GM21526 (cell line): Measurements from ENCODE around the gene FAM227B.
"Not testable (repeated sequence)": the region's sequence is repeated elsewhere in the genome, so short reads cannot be mapped to it uniquely, and the experiment has no call there.

ENCODE experiments used
- ATAC-seq: cut with Tn5 transposase; IDR thresholded peaks from one replicate; pipeline ENCODE4 v1.9.1; 2021; ENCODE audit warnings: moderate library complexity; ENCODE audit not compliant: unreplicated experiment, low FRiP score

FAM227B gene, protein sequence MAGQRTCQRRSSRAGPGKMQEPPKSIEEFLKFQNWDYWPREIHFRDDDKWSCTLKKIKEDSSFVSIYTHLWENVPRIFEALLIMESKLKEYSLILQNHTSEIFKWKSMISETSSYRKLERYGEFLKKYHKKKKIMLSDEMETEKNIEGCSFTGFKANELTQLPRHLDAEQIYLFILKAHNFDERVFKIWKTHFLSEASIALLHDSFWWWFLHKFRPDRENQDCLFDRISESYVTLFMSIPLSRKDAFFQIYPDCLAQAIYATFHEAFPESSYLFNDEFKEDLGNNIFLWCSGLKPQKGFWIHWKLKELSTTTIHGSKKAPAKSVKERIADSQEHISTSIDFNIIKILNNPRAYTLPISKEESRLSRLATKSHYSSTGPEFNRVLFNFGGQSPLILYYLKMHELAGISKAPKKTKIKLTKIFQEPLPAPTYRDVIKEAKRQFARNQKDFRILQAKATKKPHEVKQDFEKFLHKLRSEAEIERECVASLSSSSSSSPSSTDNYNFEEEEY

DNA sequence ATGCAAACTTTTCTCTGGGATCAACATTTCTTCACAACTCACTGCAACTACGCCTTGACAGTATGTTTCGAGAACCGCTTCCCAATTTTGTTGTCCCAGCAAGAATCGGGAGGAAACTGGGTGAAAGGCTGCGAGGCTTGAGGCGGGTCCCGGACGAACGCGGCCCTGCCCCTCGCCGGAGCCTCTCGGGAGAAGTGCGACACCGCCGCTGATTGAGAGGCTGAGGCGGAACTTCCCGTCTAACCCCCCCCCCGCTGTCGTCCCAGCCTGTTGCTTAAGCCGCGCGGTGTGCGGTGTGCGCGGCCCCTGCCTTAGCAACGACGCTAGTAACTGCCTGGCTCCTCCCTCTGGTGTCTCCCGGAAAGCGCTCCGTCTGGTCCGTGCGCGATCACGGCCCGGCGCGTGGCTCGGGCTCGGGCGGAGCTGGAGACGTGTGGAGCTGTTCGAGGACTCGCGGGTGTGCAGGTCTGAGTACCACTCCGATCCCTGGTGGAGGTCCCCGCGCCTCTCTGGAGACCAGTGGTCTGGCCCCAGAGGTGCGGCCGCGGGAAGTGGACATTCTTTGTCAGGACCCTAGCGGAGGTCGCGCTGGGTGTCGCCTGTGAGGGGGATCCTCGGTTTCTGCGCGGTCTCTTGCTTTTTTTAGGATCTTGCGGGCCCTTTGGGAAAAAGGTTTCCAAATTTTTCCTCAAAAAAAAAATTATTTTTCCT, at the start of gene FAM227B, which contains the start of gene DTWD1:
TSS of gene FAM227B (minus strand) at position 161 of the 711 bp plus-strand sequence. CDS start 5,647 bp downstream, outside the sequence.
TSS of gene DTWD1 (plus strand) at position 391 of the 711 bp plus-strand sequence. CDS start 4,120 bp downstream, outside the sequence.
- ATAC-seq = peak; percentile 97

DNA sequence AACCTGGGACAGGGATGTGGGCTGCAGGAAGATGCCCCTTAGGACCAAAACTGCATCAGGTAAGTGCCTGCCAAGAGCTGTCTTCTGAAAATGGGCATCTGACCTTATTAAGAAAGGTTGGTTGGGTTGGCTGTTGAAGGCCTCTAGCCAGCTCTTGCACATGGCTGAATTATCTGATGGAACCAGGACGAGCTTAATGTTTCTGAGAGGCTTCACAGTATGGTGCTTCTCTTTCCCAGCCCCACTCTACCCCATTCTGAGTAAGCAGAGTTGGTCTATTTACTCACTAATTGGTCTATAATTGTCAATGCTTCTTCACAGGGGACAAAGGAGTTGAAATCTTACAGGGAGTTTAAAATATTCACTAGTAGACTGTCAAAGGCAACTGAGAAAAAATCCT, 48.7 kb upstream of the FAM227B start:
- no peak for ATAC-seq

DNA sequence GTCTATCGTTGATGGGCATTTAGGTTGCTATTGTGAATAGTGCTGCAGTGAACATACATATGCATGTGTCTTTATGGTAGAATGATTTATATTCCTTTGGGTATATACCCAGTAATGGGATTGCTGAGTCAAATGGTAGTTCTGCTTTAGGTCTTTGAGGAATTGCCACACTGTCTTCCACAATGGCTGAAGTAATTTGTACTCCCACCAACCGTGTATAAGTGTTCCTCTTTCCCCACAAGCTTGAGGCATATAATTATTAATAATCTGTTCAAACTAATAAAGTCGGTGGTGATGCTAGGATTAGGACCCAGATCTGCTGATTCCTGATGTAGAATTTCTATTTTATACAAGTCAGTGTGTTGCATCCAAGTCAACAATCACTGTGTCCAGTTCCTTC, 45.9 kb upstream of the FAM227B start:
- ATAC-seq = not testable (repeated sequence)

DNA sequence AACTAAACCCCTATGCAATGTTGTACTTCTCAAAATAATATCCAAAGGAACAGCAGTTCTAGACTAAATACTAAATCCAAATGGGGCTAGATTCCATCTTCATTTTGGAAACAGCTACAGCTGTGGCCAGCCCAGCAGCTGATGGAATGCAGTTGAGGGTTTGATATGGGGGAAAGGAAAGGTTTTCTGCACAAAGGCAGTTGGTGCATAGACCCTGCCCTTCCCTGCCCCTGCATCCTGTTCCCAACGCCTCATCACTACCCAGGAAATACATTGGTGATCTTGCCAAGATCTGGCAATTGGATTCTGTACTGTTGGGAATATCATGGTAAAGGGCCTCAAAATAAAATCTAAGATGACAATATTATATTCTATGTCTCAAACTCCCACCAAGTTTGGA, 44.1 kb upstream of the FAM227B start:
- ATAC-seq = no peak

DNA sequence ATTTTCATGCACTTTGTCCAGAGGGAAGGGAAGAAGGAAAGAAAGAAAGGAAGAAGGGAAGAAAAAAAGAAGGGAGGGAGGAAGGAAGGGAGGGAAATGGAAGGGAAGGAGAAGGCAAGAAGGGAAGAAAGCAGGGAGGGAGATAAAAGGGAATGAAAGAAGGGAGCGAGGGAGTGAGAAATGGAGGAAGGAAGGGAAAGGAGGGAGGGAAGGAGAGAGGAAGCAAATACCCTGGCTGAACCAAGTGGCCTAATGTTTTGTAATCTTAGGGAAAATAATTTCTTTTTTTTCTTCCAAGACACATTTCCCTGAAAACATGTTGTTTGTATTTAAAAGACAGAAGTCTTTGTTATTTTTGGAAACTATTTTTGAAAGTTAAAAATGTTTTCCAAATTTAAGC, 36.1 kb upstream of the FAM227B start:
- no peak for ATAC-seq

DNA sequence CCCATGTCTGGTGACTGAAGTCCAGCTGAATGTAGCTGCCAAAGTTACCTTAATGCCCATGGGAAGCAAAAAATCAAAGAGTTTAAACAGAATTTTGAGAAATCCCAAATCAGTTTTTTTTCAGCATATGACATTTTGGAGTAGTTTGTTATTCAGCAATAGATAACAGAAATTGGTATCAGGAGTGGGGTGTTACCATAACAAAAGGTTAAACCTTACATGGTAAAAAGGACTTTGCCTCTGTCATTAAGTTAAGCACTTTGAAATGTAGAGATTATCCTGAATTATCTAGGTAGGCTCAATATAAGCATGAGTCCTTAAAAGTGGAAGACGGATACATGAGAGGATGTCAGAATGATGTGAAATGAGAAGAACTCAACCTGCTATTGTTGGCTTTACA, 32.3 kb upstream of the FAM227B start:
- no peak for ATAC-seq

DNA sequence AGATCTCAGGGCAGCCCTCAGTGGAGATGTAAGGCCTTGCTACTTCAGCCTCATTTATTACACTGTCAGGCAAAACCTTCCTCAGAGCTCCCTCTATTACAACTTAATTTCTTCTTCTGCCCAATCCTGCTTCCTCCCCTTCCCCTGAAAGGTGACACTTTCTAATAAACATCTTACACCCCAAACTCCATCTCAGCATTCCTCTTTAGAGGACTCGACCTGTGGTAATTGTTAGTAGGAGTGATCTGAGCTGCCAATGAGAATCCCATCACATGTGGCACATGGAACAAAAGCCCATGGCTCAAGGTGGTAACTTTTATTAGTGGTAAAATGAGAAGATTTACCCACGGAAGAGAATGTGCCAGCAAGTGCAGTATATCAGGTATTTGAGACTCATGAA, 30.1 kb upstream of the FAM227B start:
- no peak for ATAC-seq

DNA sequence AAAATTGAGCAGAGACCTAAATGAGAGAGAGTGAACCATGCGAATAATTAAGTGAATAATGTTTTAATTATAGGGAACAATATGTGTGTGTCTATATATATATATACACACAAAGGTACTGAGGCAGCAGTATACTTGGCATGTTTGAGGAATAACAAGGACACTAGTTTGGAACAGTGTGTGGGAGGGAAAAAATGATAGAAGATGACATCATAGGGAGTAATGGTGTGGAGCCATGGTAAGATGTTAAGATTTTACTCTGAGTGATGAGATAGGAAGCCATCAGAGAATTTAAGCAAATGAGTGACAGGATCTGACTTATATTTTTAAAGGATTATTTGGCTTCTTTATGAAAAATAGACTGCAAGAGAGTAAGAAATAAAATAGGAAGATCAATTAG, 29.4 kb upstream of the FAM227B start:
- ATAC-seq = no peak

DNA sequence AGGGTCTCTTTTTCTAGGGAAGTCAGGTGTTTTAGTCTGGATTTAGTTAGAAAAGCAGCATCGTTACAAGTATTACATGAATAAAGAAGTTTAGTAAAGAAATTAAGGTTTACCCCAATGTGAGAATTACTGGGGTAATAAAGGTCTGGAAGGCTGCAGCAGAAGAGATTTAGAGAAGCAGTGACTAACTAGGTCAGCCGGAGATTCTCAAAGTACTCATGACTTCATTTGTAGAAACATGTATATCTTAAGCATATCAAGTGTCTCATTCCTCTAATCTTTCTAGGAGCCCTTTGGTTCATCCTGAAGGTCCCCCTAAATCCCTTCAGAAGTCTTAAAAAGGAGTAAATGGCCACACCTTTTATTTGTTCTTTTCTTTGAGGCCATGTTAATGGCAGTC, 26.3 kb upstream of the FAM227B start:
- ATAC-seq = no peak

DNA sequence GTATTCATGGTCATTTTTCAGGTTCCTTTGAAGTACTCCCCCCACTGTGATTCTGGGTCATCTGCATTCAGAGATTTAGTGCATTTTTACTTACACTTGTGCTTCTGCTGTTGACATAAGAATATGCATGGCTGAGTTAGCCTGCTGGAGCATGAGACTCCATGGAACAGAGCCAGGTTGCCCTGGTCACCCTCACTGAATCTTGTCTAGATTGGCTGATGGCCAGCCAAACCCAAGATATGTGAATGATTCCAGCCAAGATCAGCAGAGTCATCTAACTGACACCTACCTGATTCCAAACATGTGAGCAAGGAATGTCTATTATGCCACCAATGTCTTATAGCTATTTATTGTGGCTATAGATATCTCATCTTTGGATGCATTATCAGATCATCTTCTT, 25.3 kb upstream of the FAM227B start:
- no peak for ATAC-seq

DNA sequence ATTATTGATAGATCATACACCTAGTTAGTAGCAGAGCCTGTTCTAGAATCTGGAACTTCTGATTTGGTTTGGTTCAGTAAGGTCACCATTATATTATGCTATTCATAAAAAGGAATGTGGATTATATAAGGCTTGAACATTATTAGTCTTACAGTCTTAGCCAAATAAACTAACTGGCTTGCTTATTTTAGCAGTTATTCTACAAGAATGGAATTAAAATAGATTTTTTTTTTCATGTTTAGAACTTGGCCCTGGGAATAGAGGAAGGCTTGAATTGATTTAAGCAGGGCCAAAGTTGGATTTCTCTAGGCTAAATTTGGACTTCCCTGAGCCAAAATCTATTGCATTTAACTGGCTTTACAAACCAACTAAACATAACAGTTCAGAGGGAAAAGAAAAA, 24.7 kb upstream of the FAM227B start:
- no peak for ATAC-seq

DNA sequence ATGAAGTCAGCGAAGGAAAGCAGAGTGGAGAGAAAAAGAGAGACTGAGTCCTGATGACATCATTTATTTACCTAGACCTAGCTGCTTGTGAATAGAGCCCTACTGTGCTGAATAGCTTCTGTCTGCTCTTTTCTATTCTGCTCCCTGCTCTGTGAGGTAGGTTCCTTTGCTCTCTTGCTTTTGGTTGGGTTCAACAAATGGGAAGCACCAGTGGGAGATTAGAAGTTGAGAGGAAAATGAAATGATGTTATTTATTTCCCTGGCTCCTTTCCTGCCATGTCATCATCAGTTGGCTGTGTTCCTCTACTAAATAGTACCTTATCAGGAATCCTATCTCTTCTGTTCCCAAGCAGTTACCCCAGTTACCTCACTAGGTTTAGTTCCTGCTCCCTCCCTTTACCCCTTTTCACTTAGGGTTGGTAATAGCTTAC, 23.8 kb upstream of the FAM227B start:
- ATAC-seq = no peak

DNA sequence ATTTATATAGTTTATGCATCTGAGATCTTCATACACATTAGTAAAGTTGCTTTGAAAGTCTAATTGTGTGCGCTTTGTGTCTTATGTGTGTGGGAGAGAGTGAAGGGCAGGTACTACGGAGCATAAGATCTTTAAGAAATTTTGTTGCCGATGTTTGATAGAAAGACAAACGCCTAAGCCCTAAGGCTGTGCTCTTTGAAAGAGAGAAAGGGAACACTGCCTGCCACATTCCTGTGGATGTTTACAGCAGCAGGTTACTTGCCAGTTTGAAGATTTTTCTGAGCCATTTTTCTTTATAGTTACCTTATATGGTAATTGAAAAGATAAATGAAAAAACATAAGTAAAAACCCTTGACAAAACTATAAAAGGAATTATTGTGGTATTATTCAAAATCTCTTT, 17.2 kb upstream of the FAM227B start:
- no peak for ATAC-seq

DNA sequence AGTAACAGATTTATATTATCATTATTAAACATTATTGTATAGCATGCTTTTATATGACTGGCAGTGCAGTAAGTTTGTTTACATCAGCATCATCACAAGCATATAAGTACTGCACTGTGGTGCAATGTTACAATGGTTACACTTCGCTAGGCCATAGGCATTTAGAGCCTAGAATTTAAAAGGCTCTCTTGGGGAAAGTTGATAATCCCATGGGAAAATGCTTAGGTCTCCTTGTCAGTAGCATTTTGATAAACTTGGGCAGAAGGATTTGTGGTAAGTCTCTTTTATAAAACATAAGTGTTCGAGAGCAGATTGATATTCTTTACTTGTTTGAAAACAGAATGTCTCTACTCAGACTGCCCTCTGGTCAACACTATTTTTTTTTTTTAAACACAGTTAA, 7.8 kb upstream of the FAM227B start:
- no peak for ATAC-seq

DNA sequence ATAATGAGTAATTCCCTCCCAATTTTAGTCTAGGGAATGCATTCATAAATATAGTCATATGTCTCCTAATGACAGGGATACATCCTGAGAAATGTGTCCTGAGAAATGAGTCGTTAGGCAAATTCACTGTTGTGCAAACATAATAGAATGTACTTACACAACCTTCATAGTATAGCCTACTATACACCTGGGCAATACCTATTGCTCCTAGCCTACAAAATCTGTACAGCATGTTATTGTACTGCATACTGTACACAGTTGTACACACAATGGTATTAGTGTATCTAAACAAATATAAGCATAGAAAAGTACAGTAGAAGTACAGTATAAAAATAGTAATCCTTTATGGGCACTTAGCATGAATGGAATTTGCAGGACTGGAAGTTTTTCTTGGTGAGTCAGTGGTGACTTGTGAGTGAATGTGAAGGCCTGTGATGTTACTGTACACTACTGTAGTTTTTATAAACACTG, 6.8 kb upstream of the FAM227B start:
- no peak for ATAC-seq

DNA sequence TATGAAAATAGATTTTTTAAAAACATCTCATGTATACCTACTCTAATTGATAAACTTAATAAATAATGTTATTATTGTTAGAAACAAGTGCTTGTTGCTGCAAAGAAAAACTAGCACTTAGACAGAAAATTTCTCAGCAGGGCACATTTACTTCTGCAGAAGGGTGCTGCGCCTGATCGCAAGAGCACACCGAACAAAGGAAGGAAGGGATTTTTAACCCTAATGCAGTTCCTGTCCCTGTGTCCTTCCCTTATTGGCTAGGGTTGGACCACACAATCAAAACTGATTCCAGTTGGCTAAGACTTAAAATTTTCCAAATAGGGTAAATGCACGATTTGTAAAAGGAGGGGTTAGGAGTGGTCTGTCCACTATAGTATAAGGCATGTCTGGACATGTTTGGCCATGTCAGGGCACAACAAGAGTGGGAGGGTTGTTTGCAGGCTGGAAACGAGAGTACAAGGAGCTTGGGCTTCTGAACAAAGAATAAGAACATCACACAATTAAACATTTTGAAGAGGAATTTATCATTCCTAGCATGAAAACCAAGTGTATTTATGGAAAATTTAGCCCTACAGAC, 4.9 kb upstream of the FAM227B start:
- ATAC-seq = no peak

DNA sequence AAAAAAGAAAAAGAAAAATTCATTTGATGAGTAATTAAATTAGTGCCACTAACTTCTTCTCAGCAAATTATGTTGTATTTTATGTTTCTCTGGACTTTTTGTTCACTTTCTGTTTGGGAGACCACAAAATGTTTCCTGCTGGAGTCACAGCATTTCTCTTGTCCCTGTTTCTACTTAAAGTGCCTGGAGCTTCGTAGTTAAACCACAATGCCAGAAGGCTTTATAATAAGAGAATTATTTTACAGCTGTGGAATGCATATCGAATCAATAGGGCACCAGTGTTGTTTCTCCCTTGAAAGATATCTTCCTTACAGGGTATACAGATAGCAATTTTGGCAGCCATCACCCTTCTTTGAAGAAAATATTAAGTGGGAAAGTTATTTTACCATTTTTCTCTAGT, 3.4 kb upstream of the FAM227B start:
- no peak for ATAC-seq

DNA sequence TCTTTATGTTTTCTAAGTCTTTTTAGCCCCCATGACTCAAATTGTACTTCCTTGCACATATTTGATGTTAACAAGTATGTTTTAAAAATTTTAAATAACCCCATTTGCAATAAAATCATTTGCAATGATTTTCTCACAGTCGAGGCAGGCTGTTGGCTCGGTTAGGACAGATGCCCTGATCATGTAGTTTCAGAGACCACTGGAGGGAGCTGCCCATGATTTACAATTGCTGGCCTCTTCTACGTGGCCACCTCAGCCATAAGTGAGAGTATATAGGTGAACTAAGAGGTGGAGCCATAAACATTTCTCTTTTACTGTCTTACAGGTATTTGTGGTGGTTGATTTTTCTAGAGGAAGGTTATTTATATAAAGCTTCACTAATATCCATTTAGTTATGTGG, 1.9 kb upstream of the FAM227B start:
- ATAC-seq = no peak

DNA sequence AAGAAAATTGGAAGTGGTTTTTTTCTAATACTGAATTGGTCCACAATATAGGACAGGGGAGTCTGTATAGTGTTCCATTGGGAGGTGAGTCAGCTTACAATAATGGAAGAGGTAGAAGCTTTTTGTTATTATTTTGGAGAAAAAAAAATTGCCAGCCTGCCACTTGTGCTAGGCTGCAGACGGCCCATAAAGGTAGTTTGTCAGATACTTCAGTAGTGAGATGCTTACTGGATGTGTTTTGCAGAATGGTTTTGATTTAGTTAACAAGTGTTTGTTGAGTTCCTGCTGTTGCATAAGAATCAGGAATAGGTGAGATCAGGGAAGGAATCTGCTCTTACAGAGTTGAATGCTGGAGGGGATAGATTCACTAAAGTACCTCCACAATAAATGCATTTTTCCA, 1.3 kb upstream of the FAM227B start:
- no peak for ATAC-seq

DNA sequence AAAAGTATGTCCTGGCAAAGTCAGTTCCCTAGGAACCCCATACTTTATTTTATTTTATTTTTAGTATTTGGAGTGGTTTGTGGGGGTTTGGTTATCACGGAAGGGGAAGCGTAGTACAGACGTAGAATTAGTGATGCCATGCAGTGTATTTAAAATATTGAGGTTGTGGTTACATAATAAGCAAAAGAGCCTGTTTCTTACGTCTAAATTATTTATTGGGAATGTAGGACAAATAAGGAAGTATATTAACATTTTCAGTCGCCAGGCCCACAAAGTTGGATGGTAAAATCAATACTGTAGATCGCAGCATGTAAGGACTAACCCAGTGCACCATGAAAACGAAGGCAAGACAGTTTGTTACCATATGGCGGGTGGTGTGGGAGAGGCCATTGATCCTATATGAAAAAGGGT, 788 bp upstream of the FAM227B start:
- no peak for ATAC-seq

DNA sequence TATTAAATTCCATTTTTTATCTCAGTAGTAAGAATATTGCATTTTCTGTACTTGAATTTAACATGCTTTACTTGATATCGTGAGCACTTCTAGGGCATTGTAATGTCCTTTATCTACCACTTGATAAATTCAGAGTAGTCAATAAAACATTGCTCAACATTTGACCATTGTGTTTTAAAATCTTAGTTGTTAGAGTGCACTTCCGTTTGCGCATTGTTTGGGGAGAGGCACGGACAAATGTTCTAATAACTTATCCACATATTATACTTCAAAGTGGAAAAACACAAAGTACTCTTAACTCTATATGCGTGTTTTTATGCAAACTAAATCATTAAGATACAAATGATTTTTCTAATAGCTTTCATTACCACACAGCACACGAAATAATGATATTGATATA, 419 bp downstream of the FAM227B start:
- ATAC-seq = no peak
